Measurements from ENCODE around the gene PDSS1. TPM values are rescaled to one million over a fixed set of nuclear protein-coding genes. Genes with fewer than 3 reads are reported as not detected.

Gene PDSS1
- total and polyA plus RNA-seq, 2 of the 13 experiments (the other 11 are each of a cell fraction or from before 2014, with no cell fraction given), result 18.7 to 19.3 TPM

- TF ChIP-seq MYPOP (CRISPR knock-in tag; IDR thresholded peaks at IDR 0.05) (no peak), ZNF557 (CRISPR knock-in tag; IDR thresholded peaks at IDR 0.05) (no peak), SALL2 (CRISPR knock-in tag; IDR thresholded peaks at IDR 0.05) (peak; percentile 39; the same call in 1 of the 2 replicates), CBFB (CRISPR knock-in tag; IDR thresholded peaks at IDR 0.05) (no peak), TIGD3 (CRISPR knock-in tag; IDR thresholded peaks at IDR 0.05; ENCODE audit: borderline replicate concordance) (no peak), ADNP (CRISPR knock-in tag; IDR thresholded peaks at IDR 0.05) (no peak), PHF20 (CRISPR knock-in tag; IDR thresholded peaks at IDR 0.05) (peak; percentile 95), NAIF1 (CRISPR knock-in tag; IDR thresholded peaks at IDR 0.05; ENCODE audit: borderline replicate concordance) (no peak), PHB2 (IDR thresholded peaks at IDR 0.05; ENCODE audit: partially characterized antibody) (no peak), ZNF143 (CRISPR knock-in tag; IDR thresholded peaks at IDR 0.05) (peak; percentile 65), RARA (CRISPR knock-in tag; IDR thresholded peaks at IDR 0.05) (no peak), SUZ12 (IDR thresholded peaks at IDR 0.05; ENCODE audit: low read depth, low read length) (no peak), ZNF263 (CRISPR knock-in tag; IDR thresholded peaks at IDR 0.05) (peak; percentile 58), KLF15 (CRISPR knock-in tag; IDR thresholded peaks at IDR 0.05; ENCODE audit: borderline replicate concordance) (no peak), ZNF513 (CRISPR knock-in tag; conservative IDR thresholded peaks at IDR 0.05) (no peak), CENPX (CRISPR knock-in tag; IDR thresholded peaks at IDR 0.05) (no peak), FOXK1 (CRISPR knock-in tag; IDR thresholded peaks at IDR 0.05; ENCODE audit: borderline replicate concordance, low read depth) (peak; percentile 51; the same call in 1 of the 2 replicates), LCORL (IDR thresholded peaks at IDR 0.05) (no peak), LCORL (CRISPR knock-in tag; IDR thresholded peaks at IDR 0.05) (no peak), ZFP90 (CRISPR knock-in tag; IDR thresholded peaks at IDR 0.05; ENCODE audit: borderline replicate concordance) (no peak), ZBTB10 (CRISPR knock-in tag; IDR thresholded peaks at IDR 0.05; ENCODE audit: borderline replicate concordance) (no peak)
These were observed at the start of gene PDSS1 (continued) for GRCh38 chr10:26697163-26697921.

Measured in HepG2 (cell line).